Trophoblast cell (in vitro differentiated cells and primary cell): Measurements from ENCODE around the gene FIZ1.

ENCODE experiments used
- DNase-seq, 2 donors: peaks; one replicate each; pipeline ENCODE4 v3.0.0-alpha.2; 2016
- H2AFZ ChIP-seq: 2 replicates; pipeline ENCODE4 v1.6.1; 2013; ENCODE audit warnings: low read length, moderate library complexity, mild to moderate bottlenecking; ENCODE audit not compliant: insufficient read depth, poor library complexity
- H2AK5ac ChIP-seq: 2 replicates; pipeline ENCODE4 v1.6.1; 2013; ENCODE audit warnings: mild to moderate bottlenecking, low read length
- H2BK120ac ChIP-seq: 2 replicates; pipeline ENCODE4 v1.6.1; 2013; ENCODE audit warnings: low read length, mild to moderate bottlenecking, moderate library complexity; ENCODE audit not compliant: insufficient read depth, poor library complexity
- H2BK12ac ChIP-seq: 2 replicates; pipeline ENCODE4 v1.6.1; 2013; ENCODE audit warnings: mild to moderate bottlenecking, low read length, moderate library complexity
- H2BK5ac ChIP-seq: 2 replicates; pipeline ENCODE4 v1.6.1; 2013; ENCODE audit warnings: low read length, low read depth, moderate library complexity, mild to moderate bottlenecking; ENCODE audit not compliant: poor library complexity
- H3K14ac ChIP-seq: 2 replicates; pipeline ENCODE4 v1.6.1; 2013; ENCODE audit warnings: mild to moderate bottlenecking, low read length
- H3K18ac ChIP-seq: 2 replicates; pipeline ENCODE4 v1.6.1; 2013; ENCODE audit warnings: mild to moderate bottlenecking, low read length
- H3K23ac ChIP-seq: 2 replicates; pipeline ENCODE4 v1.6.1; 2013; ENCODE audit warnings: low read length
- H3K27ac ChIP-seq: 2 replicates; pipeline ENCODE4 v1.5.1; 2013; ENCODE audit warnings: low read depth, mild to moderate bottlenecking, inconsistent platforms, low read length, moderate library complexity
- H3K27me3 ChIP-seq: 2 replicates; pipeline ENCODE4 v1.6.1; 2013; ENCODE audit warnings: inconsistent platforms, mild to moderate bottlenecking, low read length, moderate library complexity; ENCODE audit not compliant: insufficient read depth
- H3K36me3 ChIP-seq, 2 experiments: 1 replicate in 1 of 2; 2 replicates in 1 of 2; pipeline ENCODE4 v1.6.1; 2013; ENCODE audit warnings: low read length in 2 of 2, mild to moderate bottlenecking in 2 of 2, moderate library complexity in 1 of 2; ENCODE audit not compliant: insufficient read depth in 2 of 2, control insufficient read depth in 1 of 2
- H3K4ac ChIP-seq: 2 replicates; pipeline ENCODE4 v1.6.1; 2013; ENCODE audit warnings: low read depth, mild to moderate bottlenecking, low read length, moderate library complexity
- H3K4me1 ChIP-seq, 2 experiments: 1 replicate in 1 of 2; 2 replicates in 1 of 2; pipeline ENCODE4 v1.6.1; 2013; ENCODE audit warnings: low read length in 2 of 2, mild to moderate bottlenecking in 2 of 2, moderate library complexity in 1 of 2; ENCODE audit not compliant: insufficient read depth in 2 of 2, control insufficient read depth in 1 of 2
- H3K4me2 ChIP-seq: 2 replicates; pipeline ENCODE4 v1.6.1; 2013; ENCODE audit warnings: inconsistent platforms, mild to moderate bottlenecking, low read length, moderate library complexity
- H3K4me3 ChIP-seq: 2 replicates; pipeline ENCODE4 v1.5.1; 2013; ENCODE audit warnings: mild to moderate bottlenecking, low read depth, low read length, inconsistent platforms
- H3K79me1 ChIP-seq: one replicate; pipeline ENCODE4 v1.6.1; 2013; ENCODE audit warnings: low read length
- H3K79me2 ChIP-seq: 2 replicates; pipeline ENCODE4 v1.6.1; 2013; ENCODE audit warnings: low read length, mild to moderate bottlenecking; ENCODE audit not compliant: control insufficient read depth, insufficient read depth, poor library complexity
- H3K9ac ChIP-seq: 2 replicates; pipeline ENCODE4 v1.6.1; 2013; ENCODE audit warnings: mild to moderate bottlenecking, low read length
- H3K9me3 ChIP-seq: 2 replicates; pipeline ENCODE4 v1.6.1; 2013; ENCODE audit warnings: low read depth, mild to moderate bottlenecking, control low read depth, inconsistent platforms, low read length; ENCODE audit not compliant: insufficient read depth
- H4K12ac ChIP-seq: 2 replicates; pipeline ENCODE4 v1.6.1; 2013; ENCODE audit warnings: low read depth, mild to moderate bottlenecking, low read length, moderate library complexity
- H4K8ac ChIP-seq: 2 replicates; pipeline ENCODE4 v1.6.1; 2013; ENCODE audit warnings: low read depth, mild to moderate bottlenecking, low read length, moderate library complexity
- H4K91ac ChIP-seq: one replicate; pipeline ENCODE4 v1.6.1; 2013; ENCODE audit warnings: low read depth, mild to moderate bottlenecking, low read length, moderate library complexity
- WGBS: extraction: QIAGEN DNeasy Blood & Tissue Kit; methylation state at CpG from one replicate; pipeline ENCODE4 v1.1.7; 2013; ENCODE audit warnings: missing lambda C conversion rate; ENCODE audit not compliant: insufficient read length, insufficient coverage; ENCODE audit errors: extremely low coverage; 5-methylcytosine and 5-hydroxymethylcytosine counted together

FIZ1 gene

GRCh38 chr19:55602104-55603001 lies 3.0 kb upstream of the FIZ1 start:
- no peak overlapping the region for H3K18ac ChIP-seq
- H3K36me3 ChIP-seq = peaks cover 4 to 6% of the 10 kb centered on the region in 2 experiments
- no peaks in the 10 kb centered on the region for H3K27me3 ChIP-seq
- H4K91ac ChIP-seq = peak overlapping the region; percentile 98
- no CpG with 5 or more reads among the region's 60 CpGs for WGBS
- DNase-seq = no peak
- H2BK5ac ChIP-seq = peak overlapping the region; percentile 24
- peaks cover 30% of the 10 kb centered on the region for H3K79me1 ChIP-seq
- peak overlapping the region; percentile 49 for H2BK120ac ChIP-seq
- peaks cover 14% of the 10 kb centered on the region in 2 experiments for H3K4me1 ChIP-seq
- H2AFZ ChIP-seq = no peak overlapping the region
- no peak overlapping the region for H3K23ac ChIP-seq
- no peak overlapping the region for H3K27ac ChIP-seq
- H2BK12ac ChIP-seq = peak overlapping the region; percentile 31
- peak overlapping the region; percentile 44 for H3K4ac ChIP-seq
- no peak overlapping the region for H3K9ac ChIP-seq
- H4K8ac ChIP-seq = no peak overlapping the region
- H3K79me2 ChIP-seq = peaks cover 11% of the 10 kb centered on the region
- H3K9me3 ChIP-seq = no peaks in the 10 kb centered on the region
- no peak overlapping the region for H3K4me2 ChIP-seq
- H3K4me3 ChIP-seq = no peak overlapping the region
- H2AK5ac ChIP-seq = peak overlapping the region; percentile 51
- no peak overlapping the region for H3K14ac ChIP-seq
- no peak overlapping the region for H4K12ac ChIP-seq

GRCh38 chr19:55601084-55601483 lies 1.8 kb upstream of the FIZ1 start:
- H2BK12ac ChIP-seq = no peak overlapping the region
- H3K27ac ChIP-seq = peak overlapping the region; percentile 51
- peak overlapping the region; percentile 49 for H2BK120ac ChIP-seq
- DNase-seq = peak in 1 of 2 donors; percentile 29
- peaks cover 3% of the 10 kb centered on the region for H3K9me3 ChIP-seq
- no peak overlapping the region for H3K18ac ChIP-seq
- peak overlapping the region; percentile 40 for H4K12ac ChIP-seq
- H2AK5ac ChIP-seq = peak overlapping the region; percentile 15
- peaks cover 11 to 12% of the 10 kb centered on the region in 2 experiments for H3K36me3 ChIP-seq
- peaks cover 30% of the 10 kb centered on the region for H3K79me1 ChIP-seq
- H4K8ac ChIP-seq = peak overlapping the region; percentile 47
- no peak overlapping the region for H3K4me3 ChIP-seq
- H2BK5ac ChIP-seq = peak overlapping the region; percentile 3
- peak overlapping the region; percentile 98 for H4K91ac ChIP-seq
- H3K9ac ChIP-seq = no peak overlapping the region
- no peak overlapping the region for H3K4ac ChIP-seq
- no peaks in the 10 kb centered on the region for H3K27me3 ChIP-seq
- H3K14ac ChIP-seq = peak overlapping the region; percentile 21
- no peak overlapping the region for H2AFZ ChIP-seq
- no CpG with 5 or more reads among the region's 4 CpGs for WGBS
- no peak overlapping the region for H3K23ac ChIP-seq
- H3K4me2 ChIP-seq = peak overlapping the region; percentile 86
- peaks cover 9% of the 10 kb centered on the region in 2 experiments for H3K4me1 ChIP-seq
- H3K79me2 ChIP-seq = peaks cover 11% of the 10 kb centered on the region

- peaks cover 9% of the 10 kb centered on the region for H3K79me2 ChIP-seq
- peak overlapping the region; percentile 15 for H2BK120ac ChIP-seq
- H2BK5ac ChIP-seq = no peak overlapping the region
- WGBS = no CpG with 5 or more reads among the region's 15 CpGs
- peak overlapping the region; percentile 98 for H4K91ac ChIP-seq
- H3K23ac ChIP-seq = no peak overlapping the region
- H3K27me3 ChIP-seq = no peaks in the 10 kb centered on the region
- H3K4me3 ChIP-seq = peak overlapping the region; percentile 84
- peak overlapping the region; percentile 86 for H3K4me2 ChIP-seq
- peak overlapping the region; percentile 28 for H2AK5ac ChIP-seq
- H3K18ac ChIP-seq = no peak overlapping the region
- H3K4ac ChIP-seq = no peak overlapping the region
- peak overlapping the region; percentile 47 for H4K8ac ChIP-seq
- peak overlapping the region; percentile 43 for H3K9ac ChIP-seq
- peak overlapping the region; percentile 51 for H3K27ac ChIP-seq
- peaks cover 9% of the 10 kb centered on the region in 2 experiments for H3K4me1 ChIP-seq
- DNase-seq = no peak
- peaks cover 3% of the 10 kb centered on the region for H3K9me3 ChIP-seq
- H3K14ac ChIP-seq = peak overlapping the region; percentile 43
- H2BK12ac ChIP-seq = no peak overlapping the region
- peak overlapping the region; percentile 0 for H2AFZ ChIP-seq
- H3K79me1 ChIP-seq = peaks cover 26% of the 10 kb centered on the region
- peak overlapping the region; percentile 40 for H4K12ac ChIP-seq
- peaks cover 15% of the 10 kb centered on the region in 2 experiments for H3K36me3 ChIP-seq
These were observed 1.3 kb upstream of the FIZ1 start for GRCh38 chr19:55600662-55601028.

- Histone ChIP-seq H4K91ac (peak within 1 kb of the TSS; percentile 98), H3K27me3 (no peaks in the 10 kb centered on the region), H3K4ac (peak within 1 kb of the TSS; percentile 77), H3K14ac (peak within 1 kb of the TSS; percentile 94), H2BK120ac (peak within 1 kb of the TSS; percentile 91), H3K4me1 (peaks cover 9% of the 10 kb centered on the region in 2 experiments), H4K12ac (peak within 1 kb of the TSS; percentile 88), H3K4me3 (peak within 1 kb of the TSS; percentile 84), H4K8ac (peak within 1 kb of the TSS; percentile 97), H2BK12ac (peak within 1 kb of the TSS; percentile 4), H3K4me2 (peak within 1 kb of the TSS; percentile 86), H3K79me1 (peaks cover 21% of the 10 kb centered on the region), H3K18ac (peak within 1 kb of the TSS; percentile 96), H3K36me3 (peaks cover 18 to 21% of the 10 kb centered on the region in 2 experiments), H3K23ac (no peak within 1 kb of the TSS), H3K9me3 (peaks cover 3% of the 10 kb centered on the region), H2BK5ac (peak within 1 kb of the TSS; percentile 95), H3K27ac (peak within 1 kb of the TSS; percentile 95), H2AFZ (peak within 1 kb of the TSS; percentile 82), H3K9ac (peak within 1 kb of the TSS; percentile 93), H3K79me2 (peaks cover 6% of the 10 kb centered on the region), H2AK5ac (peak within 1 kb of the TSS; percentile 70)
- WGBS = no CpG with 5 or more reads among the region's 97 CpGs
- DNase-seq = peak; percentile 76 to 86
These were observed 735 bp upstream of the FIZ1 start, which contains the start of gene ZNF524 for GRCh38 chr19:55599842-55600661. TSS of gene ZNF524 (plus strand) at chr19:55600288. CDS start at chr19:55602113, 1,825 bp downstream.
